H54 (cell line): ENCODE data around the gene MYOG.

Experiments
- DNase-seq: peaks from one replicate; pipeline ENCODE4 v3.0.0; 2011; ENCODE audit warnings: low spot score, mixed read lengths; ENCODE audit not compliant: insufficient read length
- FAIRE-seq: peaks from 3 replicates; lab custom pipeline; 2011; peaks lifted over from hg19 to GRCh38; lab: Jason Lieb, UNC
- POLR2A ChIP-seq: IDR thresholded peaks from 2 replicates; pipeline ENCODE4 v1.6.1; 2011; ENCODE audit warnings: low read depth, mild to moderate bottlenecking, low read length

MYOG gene

GRCh38 chr1:203124546-203125317, 38.9 kb upstream of the MYOG start:
- DNase-seq = no peak
- no peak for FAIRE-seq
- TF ChIP-seq POLR2A = no peak

- DNase-seq (no peak), FAIRE-seq (no peak)
These were observed 38.2 kb upstream of the MYOG start for GRCh38 chr1:203124011-203124410.

DNA sequence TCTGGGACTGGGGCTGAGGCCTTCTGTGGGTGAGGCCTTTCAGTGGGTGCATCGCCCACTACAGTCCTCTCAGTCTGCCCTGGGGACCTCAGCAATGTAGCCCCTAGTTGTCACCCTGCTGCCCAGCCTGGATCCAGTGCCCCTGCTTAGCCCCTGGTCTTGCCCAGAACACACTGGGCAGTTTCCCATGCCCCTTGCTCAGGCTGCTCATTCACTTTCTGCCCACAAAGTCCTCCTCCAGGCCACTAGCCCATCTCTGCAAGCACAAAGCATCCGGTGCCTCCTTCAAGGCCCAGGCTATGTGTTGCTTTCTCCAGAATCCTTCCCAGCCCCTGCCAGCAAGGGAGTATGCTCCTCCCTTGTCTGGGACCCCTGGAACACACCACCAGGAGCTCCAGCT, 36.3 kb upstream of the MYOG start:
- TF ChIP-seq POLR2A = no peak
- FAIRE-seq (no peak), DNase-seq (no peak)

More at GRCh38 chr1:203124011-203124410, 38.2 kb upstream of the MYOG start:
- no peak for TF ChIP-seq POLR2A

GRCh38 chr1:203121186-203122015, 35.6 kb upstream of the MYOG start:
- no peak for TF ChIP-seq POLR2A
- no peak for DNase-seq
- FAIRE-seq = no peak

DNA sequence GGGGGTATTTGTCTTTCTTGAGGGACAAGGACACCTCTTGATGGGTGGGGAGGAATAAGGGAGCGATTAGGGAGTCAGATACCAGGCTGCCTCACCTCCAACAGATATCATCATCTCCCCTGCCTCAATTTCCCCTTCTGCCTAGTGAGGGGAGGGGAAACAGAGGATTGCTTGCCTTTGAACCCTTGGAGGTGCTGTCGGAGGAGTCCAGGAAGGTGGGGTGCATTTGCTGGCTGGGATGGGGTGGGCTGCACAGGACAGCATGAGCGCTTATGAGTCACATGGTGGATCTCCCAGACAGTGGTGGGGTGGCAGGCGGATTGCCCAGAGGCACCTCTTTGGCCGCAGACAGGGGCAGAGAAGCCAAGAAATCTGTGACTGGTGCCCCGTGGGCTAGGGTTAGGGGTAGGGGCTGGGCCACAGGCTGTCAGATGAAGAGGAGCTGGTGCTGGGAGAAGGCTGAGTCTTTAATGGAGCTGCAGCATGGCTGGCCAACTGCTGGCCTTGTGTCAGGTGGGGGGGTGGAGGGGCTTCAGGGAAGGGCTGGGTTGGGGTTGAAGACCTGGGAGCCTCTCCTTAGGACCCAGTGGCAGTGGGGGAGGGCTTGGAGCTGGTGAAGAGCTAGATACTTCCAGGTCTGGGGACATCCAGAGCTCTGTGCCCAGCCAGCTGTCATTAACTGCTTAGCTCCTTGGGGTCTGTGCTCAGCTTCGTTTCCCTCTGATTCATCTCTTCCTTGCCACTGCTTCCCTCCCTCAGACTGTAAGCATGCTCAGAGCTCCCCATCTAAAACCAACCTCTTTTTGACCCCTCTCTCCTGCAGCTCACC, 34.7 kb upstream of the MYOG start:
- FAIRE-seq (no peak), DNase-seq (no peak)
- TF ChIP-seq POLR2A = no peak

DNA sequence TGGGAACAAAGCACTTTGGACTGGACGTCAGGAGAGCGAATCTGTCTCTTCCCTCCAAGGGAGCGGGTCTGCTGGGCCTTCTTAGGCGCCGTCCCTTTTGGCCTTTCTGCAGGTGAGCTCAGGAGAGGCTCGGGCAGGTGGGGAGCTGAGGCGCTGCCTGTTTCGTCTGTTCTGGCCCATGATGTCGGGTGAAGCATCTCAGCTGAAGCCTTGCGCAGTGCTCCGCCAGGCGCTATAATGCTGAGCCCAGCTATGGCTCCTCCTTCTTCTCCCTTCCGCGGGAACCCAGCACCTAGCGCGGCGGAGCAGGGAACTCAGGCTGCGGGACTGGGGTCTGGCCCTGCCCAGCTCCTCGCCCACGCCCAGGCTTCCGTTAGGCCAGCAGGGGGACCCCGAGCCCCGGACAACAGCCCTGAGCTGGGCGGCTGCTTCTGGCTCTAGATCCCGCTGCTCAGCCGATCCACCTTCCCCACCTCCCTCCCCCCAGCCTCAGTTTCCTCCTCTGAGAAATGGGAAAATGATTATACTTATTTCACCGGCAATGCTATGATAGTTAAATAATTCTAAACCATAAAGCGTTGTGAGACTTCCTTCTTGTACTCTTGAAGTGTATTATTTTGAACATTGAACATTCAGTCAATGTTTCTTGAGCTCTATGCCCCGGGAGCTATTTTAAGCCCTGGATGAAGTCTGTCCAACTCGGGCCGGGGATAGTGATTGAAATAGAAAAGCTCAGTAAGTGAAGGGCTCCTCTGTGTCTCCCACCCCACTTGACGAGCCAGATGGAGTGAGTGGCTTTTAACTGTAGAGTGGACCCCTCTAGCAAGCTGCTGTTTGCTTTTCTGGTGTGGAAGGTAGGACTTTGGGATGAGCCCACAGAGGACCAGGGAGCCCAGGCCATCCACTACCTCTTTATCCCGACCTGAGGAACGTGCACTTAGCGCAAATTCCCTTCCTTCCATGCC, 32.1 kb upstream of the MYOG start:
- FAIRE-seq (no peak), DNase-seq (peak; percentile 76)
- TF ChIP-seq POLR2A = no peak

GRCh38 chr1:203116091-203116820, 30.4 kb upstream of the MYOG start:
- DNase-seq = no peak
- no peak for TF ChIP-seq POLR2A
- no peak for FAIRE-seq

DNA sequence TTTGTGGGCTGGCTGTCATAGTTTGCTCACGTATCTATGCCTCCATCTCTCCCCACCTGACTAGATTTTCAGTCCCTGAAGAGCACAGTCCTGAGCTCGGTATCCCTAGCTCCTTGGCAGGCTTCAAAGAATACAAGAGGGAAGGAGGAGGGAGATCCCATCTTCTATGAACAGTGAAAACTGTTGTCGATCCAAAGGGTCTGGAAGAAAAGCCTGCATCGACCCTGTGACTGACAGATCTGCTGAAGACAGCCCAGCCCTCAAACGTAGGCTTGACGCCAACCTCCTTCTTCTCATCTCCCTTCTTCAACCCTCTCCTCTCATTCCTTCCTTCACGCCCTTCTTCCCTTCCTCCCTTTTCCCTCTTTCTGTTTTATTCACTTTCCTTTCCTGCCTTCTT, 28.4 kb upstream of the MYOG start:
- FAIRE-seq (no peak), DNase-seq (no peak)
- no peak for TF ChIP-seq POLR2A

DNA sequence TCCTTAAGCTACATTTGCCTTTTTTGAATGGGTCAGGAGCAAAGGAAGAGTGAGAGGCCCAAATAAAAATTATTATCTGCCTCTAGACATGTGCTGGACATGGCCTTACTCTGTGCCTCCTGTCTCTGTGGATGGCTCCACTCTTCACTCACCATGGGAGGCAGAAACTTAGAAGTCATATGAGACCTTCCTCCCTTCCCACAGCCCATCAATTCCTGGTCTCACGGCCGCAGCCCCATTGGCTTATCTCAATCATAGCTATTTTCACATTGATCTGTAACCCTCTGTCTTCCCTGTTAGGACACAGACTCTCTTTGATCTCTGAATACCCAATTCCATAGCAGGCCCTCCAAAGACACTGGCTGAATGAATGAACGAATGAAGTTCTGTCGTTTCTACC, 27.5 kb upstream of the MYOG start:
- no peak for DNase-seq
- TF ChIP-seq POLR2A = no peak
- FAIRE-seq = no peak

DNA sequence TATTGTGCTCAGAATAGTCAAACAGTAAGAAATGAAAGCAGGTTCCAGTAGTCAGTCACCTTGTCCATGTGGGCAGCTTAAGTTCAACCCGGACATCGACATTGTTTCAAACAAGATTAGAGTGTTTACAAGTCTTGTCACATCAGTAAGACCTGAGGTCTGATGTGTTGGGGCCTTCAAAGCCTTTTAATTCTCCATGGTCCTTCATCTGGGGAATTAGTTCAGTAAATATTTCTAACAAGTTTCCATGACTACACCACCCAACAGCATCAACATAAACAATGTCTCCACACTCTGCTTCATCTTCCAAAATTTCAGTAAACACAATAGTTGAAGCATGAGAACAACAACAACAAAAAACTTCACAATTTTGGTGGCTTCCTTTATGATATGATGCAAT, 26.7 kb upstream of the MYOG start:
- DNase-seq = no peak

GRCh38 chr1:203104789-203105390, 19.1 kb upstream of the MYOG start:
- TF ChIP-seq POLR2A = no peak
- DNase-seq = no peak
- FAIRE-seq = no peak

More for the DNA sequence above, 26.7 kb upstream of the MYOG start:
- FAIRE-seq = no peak
- TF ChIP-seq POLR2A = no peak
